Adrenal gland (tissue), 5 donors: Measurements from ENCODE around the gene IFI35.

Experiments
- POLR2A ChIP-seq, 2 donors: fragments of 450-650 bp; IDR thresholded peaks; one replicate each; pipeline ENCODE4 v1.6.1; 2017; ENCODE audit warnings: antibody characterized with exemption in 2 of 2, mild to moderate bottlenecking in 2 of 2, moderate library complexity in 1 of 2
- TF ChIP-seq, protein P1 (sequence below), 6 experiments: fragments of 450-650 bp in 4 of 6; fragments of 200-600 bp in 2 of 6; sonication (generic) in 1 of 6; IDR thresholded peaks; 1 replicate in 5 of 6; 2 replicates in 1 of 6; pipeline versions ENCODE4 v1.5.1 to v1.8.0; 2016 to 2021; ENCODE audit warnings: antibody characterized with exemption in 6 of 6, mild to moderate bottlenecking in 2 of 6, moderate library complexity in 1 of 6
- donor health status: DM: no; HTN: no; CAD: no.

DNA sequence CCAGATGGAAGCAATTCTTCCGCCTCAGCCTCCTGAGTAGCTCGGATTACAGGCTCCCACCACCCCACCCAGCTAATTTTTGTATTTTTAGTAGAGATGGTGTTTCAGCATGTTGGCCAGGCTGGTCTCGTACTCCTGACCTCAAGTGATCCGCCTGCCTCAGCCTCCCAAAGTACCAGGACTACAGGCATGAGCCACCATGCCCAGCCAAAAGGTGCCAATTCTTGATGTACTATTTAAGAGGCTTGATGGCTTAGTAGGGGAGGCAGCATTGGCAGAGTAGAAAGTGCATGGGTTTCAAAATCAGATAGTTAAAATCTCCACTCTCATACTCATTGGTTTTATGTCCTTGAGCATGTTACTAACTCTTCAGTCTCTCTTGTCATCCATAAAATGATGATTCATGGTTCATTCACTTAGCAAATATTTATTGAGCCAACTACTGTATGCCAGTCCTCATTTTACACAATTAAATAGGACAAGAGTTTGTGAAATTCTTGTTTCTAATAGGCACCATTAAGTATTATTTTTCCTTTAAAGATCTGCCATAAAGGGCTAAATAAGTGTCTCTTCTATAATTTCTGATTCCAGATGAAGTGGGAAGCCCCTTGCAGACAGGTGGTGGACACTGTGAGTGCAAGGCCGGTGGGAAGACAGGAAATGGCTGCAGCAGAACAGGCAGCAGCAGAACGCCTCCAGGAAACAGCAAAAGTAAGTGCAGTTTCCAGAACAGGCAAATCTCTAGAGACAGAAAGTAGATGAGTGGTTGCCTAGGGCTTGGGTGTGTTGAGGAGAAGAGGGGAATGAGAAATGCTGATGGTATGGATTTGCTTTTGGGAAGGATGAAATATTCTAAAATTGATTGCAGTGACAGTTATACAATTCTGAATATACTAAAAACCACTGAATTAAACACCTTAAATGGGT lies 16.6 kb upstream of the IFI35 start:
- no peak for TF ChIP-seq POLR2A (IDR thresholded peaks at IDR 0.05)
- TF ChIP-seq, protein P1, sequence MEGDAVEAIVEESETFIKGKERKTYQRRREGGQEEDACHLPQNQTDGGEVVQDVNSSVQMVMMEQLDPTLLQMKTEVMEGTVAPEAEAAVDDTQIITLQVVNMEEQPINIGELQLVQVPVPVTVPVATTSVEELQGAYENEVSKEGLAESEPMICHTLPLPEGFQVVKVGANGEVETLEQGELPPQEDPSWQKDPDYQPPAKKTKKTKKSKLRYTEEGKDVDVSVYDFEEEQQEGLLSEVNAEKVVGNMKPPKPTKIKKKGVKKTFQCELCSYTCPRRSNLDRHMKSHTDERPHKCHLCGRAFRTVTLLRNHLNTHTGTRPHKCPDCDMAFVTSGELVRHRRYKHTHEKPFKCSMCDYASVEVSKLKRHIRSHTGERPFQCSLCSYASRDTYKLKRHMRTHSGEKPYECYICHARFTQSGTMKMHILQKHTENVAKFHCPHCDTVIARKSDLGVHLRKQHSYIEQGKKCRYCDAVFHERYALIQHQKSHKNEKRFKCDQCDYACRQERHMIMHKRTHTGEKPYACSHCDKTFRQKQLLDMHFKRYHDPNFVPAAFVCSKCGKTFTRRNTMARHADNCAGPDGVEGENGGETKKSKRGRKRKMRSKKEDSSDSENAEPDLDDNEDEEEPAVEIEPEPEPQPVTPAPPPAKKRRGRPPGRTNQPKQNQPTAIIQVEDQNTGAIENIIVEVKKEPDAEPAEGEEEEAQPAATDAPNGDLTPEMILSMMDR (IDR thresholded peaks at IDR 0.05), result no peak
